Stimulated activated naive B cell treated with anti-CD40 and anti-IgM and Interleukin-4, amounts not matched to agents 10 μg/mL and 1 μg/mL and 100 μg/mL, for 72 hours (primary cell): ENCODE data around the gene CLECL1.
"Not testable (repeated sequence)": the region's sequence is repeated elsewhere in the genome, so short reads cannot be mapped to it uniquely, and the experiment has no call there.

ENCODE experiments used
- ATAC-seq, 2 donors: fragments of 150-1000 bp; cut with Tn5 transposase; replicated peaks; 2 replicates each; pipeline ENCODE4 v1.10.0; 2021; ENCODE audit warnings: moderate library complexity in 1 of 2
- DNase-seq: peaks from one replicate; pipeline ENCODE4 v3.0.0; 2021
- H3K27ac Mint-ChIP-seq: one replicate; pipeline ENCODE4 v1.8.0; 2022; ENCODE audit warnings: mild to moderate bottlenecking, mixed read lengths
- H3K27me3 Mint-ChIP-seq, 2 donors: one replicate each; pipeline ENCODE4 v1.8.0; 2022; ENCODE audit warnings: mixed read lengths in 2 of 2
- H3K36me3 Mint-ChIP-seq, 2 donors: one replicate each; pipeline ENCODE4 v1.8.0; 2022; ENCODE audit warnings: mixed read lengths in 2 of 2, mild to moderate bottlenecking in 1 of 2
- H3K4me1 Mint-ChIP-seq, 2 donors: one replicate each; pipeline ENCODE4 v1.8.0; 2022; ENCODE audit warnings: mixed read lengths in 2 of 2, mild to moderate bottlenecking in 1 of 2
- H3K4me3 Mint-ChIP-seq, 2 donors: one replicate each; pipeline ENCODE4 v1.8.0; 2022; ENCODE audit warnings: mild to moderate bottlenecking in 2 of 2, mixed read lengths in 2 of 2, moderate library complexity in 1 of 2
- H3K9me3 Mint-ChIP-seq, 2 donors: one replicate each; pipeline ENCODE4 v1.8.0; 2022; ENCODE audit warnings: mixed read lengths in 2 of 2, mild to moderate bottlenecking in 1 of 2

CLECL1 gene

DNA sequence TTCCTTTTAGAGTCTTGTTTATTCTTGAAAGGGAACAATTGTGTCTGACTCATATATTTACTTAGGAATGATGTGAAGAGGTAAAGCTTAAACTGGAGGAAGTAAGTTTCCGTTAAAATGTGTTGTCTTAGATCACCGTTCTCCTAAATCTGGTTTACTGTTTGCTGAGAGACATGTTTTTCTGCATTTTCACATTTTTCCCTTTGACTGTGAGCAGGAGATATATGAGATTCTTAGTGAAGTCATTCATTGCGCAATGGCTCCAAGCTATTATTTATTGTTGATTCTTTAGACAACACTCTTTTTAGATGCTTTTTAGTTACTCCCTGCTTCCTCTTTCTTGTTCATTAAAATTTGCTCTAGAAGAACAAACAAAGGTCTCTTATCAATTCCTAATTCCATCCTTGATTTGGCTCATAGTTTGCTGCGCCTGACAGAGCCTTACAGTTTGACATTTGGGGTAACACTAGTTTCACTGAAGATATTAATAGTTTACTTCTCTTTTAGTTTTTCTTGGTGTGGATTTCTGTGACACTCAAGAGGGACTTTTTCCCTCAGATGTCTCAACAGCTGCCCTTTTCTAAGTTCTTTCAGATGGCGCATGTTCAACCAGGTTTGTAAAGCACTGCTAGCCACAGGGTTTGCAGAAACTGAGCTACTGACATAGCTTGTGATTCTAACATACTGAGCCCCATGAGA lies 11.4 kb downstream of the CLECL1 start:
- Mint-ChIP-seq H3K4me3 (peak overlapping the region; percentile 50 to 51), H3K9me3 (peaks cover 0 to 9% of the 10 kb centered on the region in 2 donors), H3K27me3 (no peaks in the 10 kb centered on the region), H3K27ac (peak overlapping the region; percentile 97), H3K36me3 (peaks cover 56 to 82% of the 10 kb centered on the region in 2 donors), H3K4me1 (peaks cover 45 to 87% of the 10 kb centered on the region in 2 donors)
- DNase-seq (peak; percentile 66), ATAC-seq (peak; percentile 91 to 92)

- Mint-ChIP-seq H3K27me3 (no peaks in the 10 kb centered on the region), H3K36me3 (peaks cover 57 to 90% of the 10 kb centered on the region in 2 donors), H3K4me3 (peak overlapping the region; percentile 30 to 51), H3K4me1 (peaks cover 59 to 89% of the 10 kb centered on the region in 2 donors), H3K9me3 (peaks cover 8 to 20% of the 10 kb centered on the region in 2 donors), H3K27ac (peak overlapping the region; percentile 97)
- DNase-seq (no peak), ATAC-seq (peak; percentile 21 to 44)
Observed at GRCh38 chr12:9719790-9720189, 13.1 kb downstream of the CLECL1 start.

DNA sequence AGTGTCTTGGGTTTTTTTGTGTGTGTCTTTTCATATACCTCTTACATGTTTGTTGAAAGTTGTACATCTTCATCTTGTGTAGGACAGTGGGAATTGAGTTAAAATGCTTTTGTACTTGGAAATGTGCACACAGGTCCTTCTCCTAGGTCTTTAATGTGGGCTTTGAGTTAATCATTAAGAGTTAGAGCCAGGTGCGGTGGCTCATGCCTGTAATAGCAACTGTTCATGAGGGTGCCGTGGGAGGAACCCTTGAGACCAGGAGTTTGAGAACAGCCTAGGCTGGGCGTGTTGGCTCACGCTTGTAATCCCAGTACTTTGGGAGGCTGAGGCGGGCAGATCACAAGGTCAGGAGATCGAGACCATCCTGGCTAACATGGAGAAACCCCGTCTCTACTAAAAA lies 13.9 kb downstream of the CLECL1 start:
- Mint-ChIP-seq H3K27ac (peak overlapping the region; percentile 97), H3K4me1 (peaks cover 63 to 92% of the 10 kb centered on the region in 2 donors), H3K4me3 (peak overlapping the region; percentile 53 to 71), H3K36me3 (peaks cover 57 to 86% of the 10 kb centered on the region in 2 donors), H3K27me3 (no peaks in the 10 kb centered on the region), H3K9me3 (peaks cover 8 to 20% of the 10 kb centered on the region in 2 donors)
- no peak for DNase-seq
- ATAC-seq = no peak

- Mint-ChIP-seq H3K4me1 (peaks cover 67 to 91% of the 10 kb centered on the region in 2 donors), H3K9me3 (peaks cover 8 to 20% of the 10 kb centered on the region in 2 donors), H3K4me3 (peak overlapping the region in 1 of 2 donors; percentile 4), H3K27ac (peak overlapping the region; percentile 85), H3K36me3 (peaks cover 52 to 73% of the 10 kb centered on the region in 2 donors), H3K27me3 (no peaks in the 10 kb centered on the region)
- DNase-seq (no peak), ATAC-seq (peak in 1 of 2 donors; percentile 27)
Observed at GRCh38 chr12:9717070-9717925, 15.6 kb downstream of the CLECL1 start.

DNA sequence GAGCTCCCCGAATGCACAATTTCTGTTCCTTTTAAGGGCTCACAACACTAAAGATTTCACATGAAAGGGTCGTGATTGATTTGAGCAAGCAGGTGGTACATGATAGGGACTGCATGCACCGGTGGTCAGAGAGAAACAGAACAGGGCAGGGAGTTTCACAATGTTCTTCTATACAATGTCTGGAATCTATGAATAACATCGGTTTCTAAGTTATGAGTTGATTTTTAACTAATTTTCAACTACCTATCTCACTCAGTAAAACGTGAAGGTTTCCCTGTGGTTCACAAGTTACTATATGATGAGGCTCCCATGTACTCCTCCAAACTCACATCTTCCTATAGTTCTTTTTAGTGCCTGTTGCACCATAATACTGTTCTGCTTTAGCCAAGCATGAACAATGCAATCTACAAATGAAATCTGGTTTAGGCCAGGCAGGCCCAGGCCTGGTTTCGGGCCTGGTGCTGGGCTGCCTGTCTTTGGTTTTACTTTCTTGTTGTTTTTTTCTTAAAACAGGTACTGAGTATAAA lies 19.8 kb downstream of the CLECL1 start:
- H3K4me1 Mint-ChIP-seq = peaks cover 62 to 95% of the 10 kb centered on the region in 2 donors
- ATAC-seq = peak; percentile 84
- not testable (repeated sequence) for DNase-seq, H3K27me3 Mint-ChIP-seq
- H3K36me3 Mint-ChIP-seq = peaks cover 45 to 69% of the 10 kb centered on the region in 2 donors
- peak overlapping the region; percentile 54 to 58 for H3K4me3 Mint-ChIP-seq
- H3K9me3 Mint-ChIP-seq = peaks cover 10 to 12% of the 10 kb centered on the region in 2 donors
- peak overlapping the region; percentile 93 for H3K27ac Mint-ChIP-seq

- Mint-ChIP-seq H3K27ac (peak overlapping the region; percentile 78), H3K27me3 (no peaks in the 10 kb centered on the region), H3K4me1 (peaks cover 66 to 94% of the 10 kb centered on the region in 2 donors), H3K4me3 (no peak overlapping the region), H3K9me3 (peaks cover 14 to 17% of the 10 kb centered on the region in 2 donors), H3K36me3 (peaks cover 52 to 67% of the 10 kb centered on the region in 2 donors)
- ATAC-seq (no peak), DNase-seq (no peak)
Observed at GRCh38 chr12:9711664-9712063, 21.2 kb downstream of the CLECL1 start.

DNA sequence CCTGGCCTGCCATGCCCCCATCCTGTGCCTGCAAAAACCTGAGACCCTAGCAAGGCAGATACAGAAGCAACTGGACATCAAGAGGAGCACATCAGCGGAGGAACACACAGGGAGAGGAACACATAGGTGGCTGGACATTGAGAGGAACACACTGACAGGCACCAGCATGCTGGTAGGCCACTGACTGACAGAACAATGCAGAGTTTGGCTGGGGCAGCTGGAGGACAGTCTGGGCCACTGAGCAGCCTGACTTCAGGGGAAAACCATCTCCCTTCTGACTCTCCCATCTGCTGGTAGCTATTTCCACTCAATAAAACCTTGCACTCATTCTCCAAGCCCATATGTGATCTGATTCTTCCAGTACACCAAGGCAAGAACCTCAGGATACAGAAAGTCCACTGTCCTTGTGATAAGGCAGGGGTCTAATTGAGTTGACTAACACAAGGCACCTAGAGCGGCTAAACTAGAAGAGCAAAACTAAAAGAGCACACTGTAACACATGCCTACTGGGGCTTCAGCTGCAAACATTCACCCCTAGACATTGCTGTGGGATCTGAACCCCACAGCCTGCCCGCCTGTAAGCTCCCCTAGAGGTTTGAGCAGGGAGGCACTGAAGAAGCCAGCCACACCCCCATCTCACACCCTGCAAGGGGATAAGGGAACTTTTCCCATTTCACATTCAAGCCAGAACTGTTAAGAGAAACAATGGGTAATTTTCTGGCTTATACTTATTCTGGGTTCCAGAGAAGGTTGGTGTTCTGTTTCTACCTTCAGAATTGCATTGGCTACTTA lies 22.1 kb downstream of the CLECL1 start:
- H3K27me3 Mint-ChIP-seq = no peaks in the 10 kb centered on the region
- DNase-seq (no peak), ATAC-seq (no peak)
- peak overlapping the region in 1 of 2 donors; percentile 17 for H3K4me3 Mint-ChIP-seq
- H3K4me1 Mint-ChIP-seq = peaks cover 66 to 94% of the 10 kb centered on the region in 2 donors
- peaks cover 13 to 14% of the 10 kb centered on the region in 2 donors for H3K9me3 Mint-ChIP-seq
- peak overlapping the region; percentile 87 for H3K27ac Mint-ChIP-seq
- H3K36me3 Mint-ChIP-seq = peaks cover 52 to 67% of the 10 kb centered on the region in 2 donors

DNA sequence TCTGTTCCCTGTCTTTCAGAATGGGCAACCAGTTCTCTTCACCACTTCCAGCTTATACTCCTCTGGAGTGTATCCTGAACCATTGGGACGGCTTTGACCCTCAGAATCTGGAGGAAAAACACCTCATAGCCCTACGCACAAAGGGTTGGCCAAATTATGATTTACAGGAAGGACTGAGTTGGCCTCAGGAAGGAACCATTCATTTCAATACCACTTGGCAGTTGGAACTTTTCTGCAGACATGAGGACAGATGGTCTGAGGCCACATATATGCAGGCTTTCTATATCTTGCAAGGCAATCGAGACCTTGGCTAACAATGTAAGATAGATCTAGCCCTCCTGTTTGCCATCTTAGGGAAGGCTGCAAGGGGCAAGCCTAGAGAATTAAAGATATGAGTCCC lies 24.0 kb downstream of the CLECL1 start:
- peaks cover 19% of the 10 kb centered on the region in 2 donors for H3K9me3 Mint-ChIP-seq
- no peak overlapping the region for H3K4me3 Mint-ChIP-seq
- no peaks in the 10 kb centered on the region for H3K27me3 Mint-ChIP-seq
- H3K36me3 Mint-ChIP-seq = peaks cover 54 to 66% of the 10 kb centered on the region in 2 donors
- peaks cover 61 to 88% of the 10 kb centered on the region in 2 donors for H3K4me1 Mint-ChIP-seq
- ATAC-seq (no peak), DNase-seq (no peak)
- peak overlapping the region; percentile 92 for H3K27ac Mint-ChIP-seq

DNA sequence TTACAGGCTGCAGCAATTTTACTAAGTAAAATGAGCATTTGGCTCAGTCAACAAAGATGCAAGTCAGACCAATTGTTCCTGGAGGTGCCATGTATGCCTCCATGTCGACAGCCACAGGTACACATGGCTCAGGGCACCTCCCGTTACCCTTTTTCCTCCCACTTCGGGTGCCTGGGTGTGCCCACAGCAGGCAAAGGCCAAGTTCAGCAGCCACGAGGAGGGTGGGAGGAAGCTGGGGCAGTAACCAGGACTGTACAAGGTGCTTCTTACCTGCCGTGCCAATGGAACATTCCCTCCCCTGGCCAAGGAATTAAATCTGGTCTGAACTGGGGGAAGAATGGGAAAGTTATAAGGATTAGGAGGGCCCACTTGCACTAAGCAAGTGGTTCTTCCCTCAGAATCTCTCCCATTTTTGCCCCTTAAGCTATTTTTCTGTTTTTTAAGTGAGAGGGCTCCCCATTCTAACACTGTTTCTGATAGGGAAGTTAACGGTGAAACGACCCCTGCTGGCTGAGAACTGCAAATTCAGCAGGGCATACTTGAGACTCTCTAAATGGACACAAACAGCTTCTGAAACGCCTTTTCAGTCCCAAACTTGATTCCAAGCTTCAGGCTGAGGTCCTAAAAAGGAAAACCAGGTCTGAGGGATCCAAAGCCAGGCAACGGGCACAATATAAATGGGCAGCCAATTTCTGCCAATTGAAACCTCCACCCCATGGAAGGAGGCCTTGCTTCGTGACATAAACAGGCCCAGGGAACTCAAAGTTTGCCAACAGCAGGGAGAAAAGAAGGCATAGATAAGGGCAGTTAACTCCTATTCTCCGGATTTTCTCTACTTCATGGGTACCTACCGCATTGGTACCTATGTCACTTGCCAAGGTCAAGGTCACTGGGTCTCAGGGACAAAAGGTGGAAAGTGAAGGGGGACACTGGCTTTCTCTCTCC lies 24.8 kb downstream of the CLECL1 start:
- Mint-ChIP-seq H3K36me3 (peaks cover 54 to 66% of the 10 kb centered on the region in 2 donors), H3K4me3 (peak overlapping the region; percentile 34 to 55), H3K27ac (peak overlapping the region; percentile 92), H3K4me1 (peaks cover 57 to 81% of the 10 kb centered on the region in 2 donors), H3K27me3 (no peaks in the 10 kb centered on the region), H3K9me3 (peaks cover 19% of the 10 kb centered on the region in 2 donors)
- ATAC-seq = peak; percentile 34 to 48
- no peak for DNase-seq

DNA sequence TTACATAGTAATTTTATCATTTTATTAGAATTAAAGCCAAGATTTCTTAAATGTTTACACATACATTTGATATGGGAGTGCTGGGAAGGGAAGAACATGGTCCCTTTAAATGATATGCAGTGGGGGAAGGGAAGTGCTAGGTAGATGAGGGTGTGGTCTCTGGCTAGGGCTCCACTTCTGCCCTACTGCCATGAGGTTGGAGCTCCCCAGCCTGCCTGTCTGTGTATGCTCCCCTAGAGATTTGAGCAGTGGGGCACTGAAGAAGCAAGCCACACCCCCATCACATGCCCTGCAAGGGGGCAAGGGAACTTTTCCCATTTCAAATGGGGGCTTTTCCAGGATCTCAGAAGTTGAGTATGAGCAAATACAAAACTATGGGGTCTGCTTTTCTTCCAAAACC lies 25.5 kb downstream of the CLECL1 start:
- peak overlapping the region; percentile 34 to 55 for H3K4me3 Mint-ChIP-seq
- DNase-seq = no peak
- H3K9me3 Mint-ChIP-seq = peaks cover 19% of the 10 kb centered on the region in 2 donors
- H3K4me1 Mint-ChIP-seq = peaks cover 59 to 83% of the 10 kb centered on the region in 2 donors
- peak overlapping the region; percentile 92 for H3K27ac Mint-ChIP-seq
- H3K36me3 Mint-ChIP-seq = peaks cover 52 to 71% of the 10 kb centered on the region in 2 donors
- no peaks in the 10 kb centered on the region for H3K27me3 Mint-ChIP-seq
- peak; percentile 39 to 48 for ATAC-seq

- Mint-ChIP-seq H3K27me3 (no peaks in the 10 kb centered on the region), H3K4me3 (peak overlapping the region; percentile 25 to 33), H3K9me3 (peaks cover 19% of the 10 kb centered on the region in 2 donors), H3K36me3 (peaks cover 55 to 73% of the 10 kb centered on the region in 2 donors), H3K4me1 (peaks cover 63 to 84% of the 10 kb centered on the region in 2 donors), H3K27ac (peak overlapping the region; percentile 86)
- DNase-seq (no peak), ATAC-seq (peak in 1 of 2 donors; percentile 14)
Observed at GRCh38 chr12:9706086-9706685, 26.7 kb downstream of the CLECL1 start.

DNA sequence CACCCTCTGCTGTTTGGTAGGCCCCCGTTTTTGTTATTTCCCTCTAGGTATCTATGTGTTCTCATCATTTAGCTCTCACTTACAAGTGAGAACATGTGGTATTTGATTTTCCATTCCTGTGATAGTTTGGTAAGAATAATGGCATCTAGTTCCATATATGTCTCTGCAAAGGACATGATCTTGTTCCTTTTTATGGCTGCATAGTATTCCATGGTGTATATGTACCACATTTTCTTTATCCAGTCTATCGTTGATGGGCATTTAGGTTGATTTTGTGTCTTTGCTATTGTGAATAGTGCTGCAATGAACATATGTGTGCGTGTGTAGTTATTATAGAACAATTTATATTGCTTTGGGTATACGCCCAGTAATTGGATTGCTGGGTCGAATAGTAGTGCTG lies 28.3 kb downstream of the CLECL1 start:
- not testable (repeated sequence) for H3K27ac Mint-ChIP-seq, DNase-seq, H3K27me3 Mint-ChIP-seq, H3K4me3 Mint-ChIP-seq, ATAC-seq
- Mint-ChIP-seq H3K4me1 (peaks cover 61 to 84% of the 10 kb centered on the region in 2 donors), H3K36me3 (peaks cover 44 to 69% of the 10 kb centered on the region in 2 donors), H3K9me3 (peaks cover 19% of the 10 kb centered on the region in 2 donors)
